Endothelial cell of umbilical vein (primary cell): ENCODE results near the gene TMEM239. TPM values are rescaled to one million over a fixed set of nuclear protein-coding genes. Genes with fewer than 3 reads are reported as not detected.

ENCODE experiments used
- BruUV-seq: library from RNA; stranded (reverse); fragments of 400-500 nt; replicated peaks from 2 replicates; lab custom pipeline; 2021; lab: Mats Ljungman, UMichigan
- CTCF ChIA-PET: fragments of 300-600, 350-600 bp; sonication (Branson Sonifier 250); formaldehyde crosslinking; loops from one replicate; lab custom pipeline; 2021; ENCODE audit warnings: antibody characterized with exemption, inconsistent platforms; lab: Charles Lee
- POLR2A ChIA-PET: fragments of 300-600, 350-600 bp; sonication (Branson Sonifier 250); formaldehyde crosslinking; loops from one replicate; lab custom pipeline; 2021; ENCODE audit warnings: antibody characterized with exemption, inconsistent platforms; lab: Charles Lee
- DNase-seq: peaks from one replicate; pipeline ENCODE4 v3.0.0-alpha.2; 2011; ENCODE audit warnings: low read depth, low spot score
- FAIRE-seq: peaks from 2 replicates; lab custom pipeline; 2011; peaks lifted over from hg19 to GRCh38; lab: Jason Lieb, UNC
- H2AFZ ChIP-seq: 2 replicates; pipeline ENCODE4 v1.6.0; 2012; ENCODE audit warnings: low read depth, low read length, control low read depth, inconsistent platforms
- H3K27ac ChIP-seq: 2 replicates; pipeline ENCODE4 v1.5.1; 2011; ENCODE audit warnings: low read depth, mild to moderate bottlenecking, control low read depth, low read length, moderate library complexity; ENCODE audit not compliant: insufficient read depth
- H3K27me3 ChIP-seq, 2 experiments: 2 replicates each; pipeline versions ENCODE4 v1.6.0 to v1.6.1; 2011; ENCODE audit warnings: low read length in 2 of 2, mixed read lengths in 1 of 2; ENCODE audit not compliant: control insufficient read depth in 2 of 2, insufficient read depth in 2 of 2
- H3K36me3 ChIP-seq, 2 experiments: 2 replicates in 1 of 2; 3 replicates in 1 of 2; pipeline ENCODE4 v1.5.1; 2011; ENCODE audit warnings: low read length in 2 of 2, mild to moderate bottlenecking in 1 of 2, moderate library complexity in 1 of 2; ENCODE audit not compliant: control insufficient read depth in 2 of 2, insufficient read depth in 2 of 2; ENCODE audit errors: extremely low read depth in 1 of 2
- H3K4me1 ChIP-seq: 3 replicates; pipeline ENCODE4 v1.5.1; 2011; ENCODE audit warnings: mild to moderate bottlenecking, low read length; ENCODE audit not compliant: control insufficient read depth, insufficient read depth; ENCODE audit errors: extremely low read depth
- H3K4me2 ChIP-seq: 2 replicates; pipeline ENCODE4 v1.6.1; 2011; ENCODE audit warnings: low read length, control low read depth, mixed read lengths; ENCODE audit not compliant: insufficient read depth
- H3K4me3 ChIP-seq, 3 experiments: fragments of 200-600 bp in 1 of 3; sonication (generic), shearing (Covaris generic) in 1 of 3; replicated peaks in 1 of 3; 2 replicates each; pipeline ENCODE4 v1.5.1; 2011 to 2016; ENCODE audit warnings: control low read depth in 3 of 3, low read length in 3 of 3, mild to moderate bottlenecking in 2 of 3, inconsistent platforms in 1 of 3, low read depth in 1 of 3, moderate library complexity in 1 of 3; ENCODE audit not compliant: insufficient read depth in 1 of 3
- H3K79me2 ChIP-seq: 2 replicates; pipeline ENCODE4 v1.6.0; 2012; ENCODE audit warnings: low read length, inconsistent platforms; ENCODE audit not compliant: control insufficient read depth, insufficient read depth
- H3K9ac ChIP-seq: replicated peaks from 2 replicates; pipeline ENCODE3; 2011; ENCODE audit warnings: low read length, control low read depth; ENCODE audit not compliant: insufficient read depth; ENCODE audit errors: extremely low read depth
- H3K9me1 ChIP-seq: replicated peaks from 3 replicates; pipeline ENCODE4 v1.6.0; 2011; ENCODE audit warnings: mild to moderate bottlenecking, low read length; ENCODE audit not compliant: control insufficient read depth, insufficient read depth; ENCODE audit errors: extremely low read depth
- H3K9me3 ChIP-seq: replicated peaks from 2 replicates; pipeline ENCODE4 v1.5.1; 2012; ENCODE audit warnings: low read length, inconsistent platforms; ENCODE audit not compliant: control insufficient read depth, insufficient read depth
- H4K20me1 ChIP-seq: replicated peaks from 2 replicates; pipeline ENCODE3; 2011; ENCODE audit warnings: mild to moderate bottlenecking, low read length; ENCODE audit not compliant: control insufficient read depth, insufficient read depth; ENCODE audit errors: extremely low read depth
- EZH2 ChIP-seq: IDR thresholded peaks from 2 replicates; pipeline ENCODE4 v1.6.1; 2012; ENCODE audit warnings: borderline replicate concordance, low read depth, mild to moderate bottlenecking, moderate library complexity, low read length, inconsistent platforms; ENCODE audit not compliant: severe bottlenecking
- GATA2 ChIP-seq: IDR thresholded peaks from 2 replicates; pipeline ENCODE4 v1.7.0; 2011; ENCODE audit warnings: low read depth, mild to moderate bottlenecking, moderate library complexity, mixed read lengths, low read length; ENCODE audit not compliant: insufficient read length, insufficient read depth
- MYC ChIP-seq: IDR thresholded peaks from one replicate; pipeline ENCODE4 v1.6.1; 2011; ENCODE audit warnings: mild to moderate bottlenecking, low read depth, low read length
- POLR2AphosphoS5 ChIP-seq: IDR thresholded peaks from 2 replicates; pipeline ENCODE4 v1.6.1; 2012; ENCODE audit warnings: low read depth, mild to moderate bottlenecking, control low read depth, low read length, moderate library complexity; ENCODE audit not compliant: insufficient read depth
- dilution Hi-C: fragments of 300-500 bp; cut with MboI; formaldehyde crosslinking; loops from one replicate; pipeline ENCODE4 v1.15.0; 2019; ENCODE audit warnings: low sequenced_read_pairs; ENCODE audit not compliant: extremely low pct_ligation_motif_present
- intact Hi-C: fragments of 100-400 bp; cut with micrococcal nuclease; formaldehyde crosslinking; loops from one replicate; pipeline ENCODE4 v1.10.0; 2022
- polyA plus RNA-seq, 4 experiments: library from polyadenylated mRNA; depleted of rRNA in 3 of 4; stranded (reverse) in 3 of 4; unstranded in 1 of 4; fragments of >200 nt; gene quantifications; 2 replicates each; pipeline versions ENCODE4 v1.2.1 to v1.2.3, GENCODE V29; 2011 to 2012; ENCODE audit warnings: missing spikeins in 1 of 4
- total RNA-seq: library from RNA; stranded (reverse); gene quantifications from 2 replicates; pipeline ENCODE4 v1.2.3, GENCODE V29; 2021
- TF ChIP-seq, protein P1 (sequence below), 2 donors: IDR thresholded peaks; 1 replicate in 1 of 2; 2 replicates in 1 of 2; pipeline ENCODE4 v1.5.1; 2011; ENCODE audit warnings: low read length in 2 of 2, mild to moderate bottlenecking in 2 of 2, moderate library complexity in 2 of 2, control low read depth in 1 of 2, inconsistent platforms in 1 of 2, low read depth in 1 of 2; ENCODE audit not compliant: insufficient read depth in 1 of 2; ENCODE audit errors: extremely low read depth in 1 of 2

TMEM239 gene
- total and polyA plus RNA-seq, 2 donors (not counting 3 experiments of a cell fraction or from before 2014, with no cell fraction given): not detected

DNA sequence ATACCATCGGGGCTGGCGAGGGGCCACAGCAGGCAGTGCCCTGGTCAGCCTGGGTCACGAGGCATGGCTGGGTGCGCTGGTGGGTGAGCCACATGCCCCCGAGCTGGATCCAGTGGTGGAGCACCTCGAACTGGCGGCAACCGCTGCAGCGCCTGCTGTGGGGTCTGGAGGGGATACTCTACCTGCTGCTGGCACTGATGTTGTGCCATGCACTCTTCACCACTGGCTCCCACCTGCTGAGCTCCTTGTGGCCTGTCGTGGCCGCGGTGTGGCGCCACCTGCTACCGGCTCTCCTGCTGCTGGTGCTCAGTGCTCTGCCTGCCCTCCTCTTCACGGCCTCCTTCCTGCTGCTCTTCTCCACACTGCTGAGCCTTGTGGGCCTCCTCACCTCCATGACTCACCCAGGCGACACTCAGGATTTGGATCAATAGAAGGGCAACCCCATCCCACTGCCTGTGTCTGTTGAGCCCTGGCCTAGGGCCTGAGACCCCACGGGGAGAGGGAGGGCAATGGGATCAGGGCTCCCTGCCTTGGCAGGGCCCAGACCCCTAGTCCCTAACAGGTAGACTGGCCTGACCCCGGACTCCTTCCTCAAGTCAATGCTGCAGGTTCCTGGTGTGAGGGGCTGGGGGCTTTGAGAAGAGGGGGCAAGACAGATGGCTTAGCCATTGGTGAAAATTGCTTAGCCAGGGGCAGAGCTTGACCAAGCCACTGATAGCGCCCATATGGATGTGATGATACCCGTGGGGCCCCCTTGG is 598 bp downstream of the TMEM239 start:
- no peak for DNase-seq
- H3K4me2 ChIP-seq: no peak overlapping the region
- ChIA-PET POLR2A (no interaction called here), CTCF (interaction anchor here (0.7 to 1.0 kb wide), 3 partner anchors 23 to 38 kb away, joined by 3 to 6 read pairs (median 3); no protein-coding TSS in a partner anchor)
- FAIRE-seq: no peak
- H3K79me2 ChIP-seq: no peaks in the 10 kb centered on the region
- H3K9me1 ChIP-seq: no peaks in the 10 kb centered on the region
- dilution Hi-C loops (no loop called here), intact Hi-C loops (no loop called here)
- no peak for TF ChIP-seq EZH2
- TF ChIP-seq, protein P1, sequence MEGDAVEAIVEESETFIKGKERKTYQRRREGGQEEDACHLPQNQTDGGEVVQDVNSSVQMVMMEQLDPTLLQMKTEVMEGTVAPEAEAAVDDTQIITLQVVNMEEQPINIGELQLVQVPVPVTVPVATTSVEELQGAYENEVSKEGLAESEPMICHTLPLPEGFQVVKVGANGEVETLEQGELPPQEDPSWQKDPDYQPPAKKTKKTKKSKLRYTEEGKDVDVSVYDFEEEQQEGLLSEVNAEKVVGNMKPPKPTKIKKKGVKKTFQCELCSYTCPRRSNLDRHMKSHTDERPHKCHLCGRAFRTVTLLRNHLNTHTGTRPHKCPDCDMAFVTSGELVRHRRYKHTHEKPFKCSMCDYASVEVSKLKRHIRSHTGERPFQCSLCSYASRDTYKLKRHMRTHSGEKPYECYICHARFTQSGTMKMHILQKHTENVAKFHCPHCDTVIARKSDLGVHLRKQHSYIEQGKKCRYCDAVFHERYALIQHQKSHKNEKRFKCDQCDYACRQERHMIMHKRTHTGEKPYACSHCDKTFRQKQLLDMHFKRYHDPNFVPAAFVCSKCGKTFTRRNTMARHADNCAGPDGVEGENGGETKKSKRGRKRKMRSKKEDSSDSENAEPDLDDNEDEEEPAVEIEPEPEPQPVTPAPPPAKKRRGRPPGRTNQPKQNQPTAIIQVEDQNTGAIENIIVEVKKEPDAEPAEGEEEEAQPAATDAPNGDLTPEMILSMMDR (IDR thresholded peaks at IDR 0.05; ENCODE audit: extremely low read depth in 1 of 2, insufficient read depth in 1 of 2, low read depth in 1 of 2, low read length in 2 of 2): peak in 1 of 2 donors; percentile 13
- TF ChIP-seq GATA2: no peak
- no peak for TF ChIP-seq MYC
- peaks cover 1% of the 10 kb centered on the region for H3K9me3 ChIP-seq
- no peaks in the 10 kb centered on the region for H3K4me1 ChIP-seq
- H4K20me1 ChIP-seq: no peaks in the 10 kb centered on the region
- no peak overlapping the region for H3K27ac ChIP-seq
- no peaks in the 10 kb centered on the region for H3K36me3 ChIP-seq
- no TSS peak for BruUV-seq
- H3K9ac ChIP-seq: no peak overlapping the region
- H3K27me3 ChIP-seq: peaks cover 24 to 32% of the 10 kb centered on the region in 2 experiments
- H2AFZ ChIP-seq: no peak overlapping the region
- H3K4me3 ChIP-seq: no peak overlapping the region

DNA sequence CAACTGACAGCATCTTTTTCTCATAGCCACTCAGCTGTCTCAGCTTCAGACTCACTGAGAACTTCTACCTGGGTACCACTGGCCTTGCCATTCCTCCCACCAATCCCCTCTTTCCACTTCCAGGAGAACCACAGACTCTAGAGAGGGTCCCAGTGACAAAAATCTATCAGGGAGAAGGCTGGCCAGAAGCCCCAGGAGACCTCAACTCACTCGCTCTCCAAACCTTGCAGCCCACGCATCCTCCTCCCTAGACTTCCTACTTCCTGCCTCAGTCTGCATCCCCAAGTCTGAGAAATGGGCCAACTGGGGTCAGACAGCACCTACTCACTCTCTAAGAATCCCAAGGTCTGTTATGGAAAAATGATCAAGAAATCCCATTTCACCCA is 1.2 kb downstream of the TMEM239 start:
- H3K79me2 ChIP-seq: no peaks in the 10 kb centered on the region
- no peak overlapping the region for H3K9ac ChIP-seq
- ChIA-PET POLR2A (no interaction called here), CTCF (no interaction called here)
- DNase-seq (no peak), FAIRE-seq (no peak)
- dilution Hi-C loops: no loop called here
- H3K27ac ChIP-seq: no peak overlapping the region
- H3K27me3 ChIP-seq: peaks cover 28% of the 10 kb centered on the region in 2 experiments
- H4K20me1 ChIP-seq: no peaks in the 10 kb centered on the region
- BruUV-seq: no TSS peak
- H3K4me2 ChIP-seq: no peak overlapping the region
- H3K4me1 ChIP-seq: no peaks in the 10 kb centered on the region
- no peak for TF ChIP-seq MYC
- TF ChIP-seq POLR2AphosphoS5: no peak
- no peaks in the 10 kb centered on the region for H3K36me3 ChIP-seq
- H3K9me1 ChIP-seq: no peaks in the 10 kb centered on the region
- no peaks in the 10 kb centered on the region for H3K9me3 ChIP-seq
- no peak overlapping the region for H2AFZ ChIP-seq
- no peak overlapping the region for H3K4me3 ChIP-seq
- intact Hi-C loops: no loop called here
